Liver (tissue), 3 donors: ENCODE measurements around the gene IGFBP1.

Experiments used
- FOXA2 ChIP-seq: IDR thresholded peaks from 2 replicates; pipeline ENCODE4 v1.6.1; 2016; ENCODE audit warnings: antibody characterized with exemption
- HNF4A ChIP-seq, 2 donors: conservative IDR thresholded peaks; 2 replicates each; pipeline ENCODE4 v1.6.1; 2016; ENCODE audit warnings: antibody characterized with exemption in 2 of 2, mild to moderate bottlenecking in 2 of 2
- HNF4G ChIP-seq: IDR thresholded peaks from 2 replicates; pipeline ENCODE4 v1.6.1; 2016; ENCODE audit warnings: antibody characterized with exemption
- RXRA ChIP-seq, 2 donors: IDR thresholded peaks; 2 replicates each; pipeline ENCODE4 v1.6.1; 2017 to 2018; ENCODE audit warnings: antibody characterized with exemption in 2 of 2, mild to moderate bottlenecking in 1 of 2
- YY1 ChIP-seq: IDR thresholded peaks from 2 replicates; pipeline ENCODE4 v1.6.1; 2016; ENCODE audit warnings: antibody characterized with exemption, mild to moderate bottlenecking
- TF ChIP-seq, protein P1 (sequence below): fragments of 150-350 bp; IDR thresholded peaks from 2 replicates; pipeline ENCODE4 v1.5.1; 2017; ENCODE audit warnings: improper control_type of control experiment, low read depth, low read length; ENCODE audit not compliant: missing input control
- TF ChIP-seq, protein P2 (sequence below): IDR thresholded peaks from 2 replicates; pipeline ENCODE4 v1.6.1; 2016; ENCODE audit warnings: antibody characterized with exemption
- TF ChIP-seq, protein P3 (sequence below): IDR thresholded peaks from 2 replicates; pipeline ENCODE4 v1.6.1; 2016; ENCODE audit warnings: antibody characterized with exemption, mild to moderate bottlenecking
- TF ChIP-seq, protein P4 (sequence below): IDR thresholded peaks from 2 replicates; pipeline ENCODE4 v1.6.1; 2016; ENCODE audit warnings: antibody characterized with exemption
- donor health status: healthy.
- donor health status: healthy.

DNA sequence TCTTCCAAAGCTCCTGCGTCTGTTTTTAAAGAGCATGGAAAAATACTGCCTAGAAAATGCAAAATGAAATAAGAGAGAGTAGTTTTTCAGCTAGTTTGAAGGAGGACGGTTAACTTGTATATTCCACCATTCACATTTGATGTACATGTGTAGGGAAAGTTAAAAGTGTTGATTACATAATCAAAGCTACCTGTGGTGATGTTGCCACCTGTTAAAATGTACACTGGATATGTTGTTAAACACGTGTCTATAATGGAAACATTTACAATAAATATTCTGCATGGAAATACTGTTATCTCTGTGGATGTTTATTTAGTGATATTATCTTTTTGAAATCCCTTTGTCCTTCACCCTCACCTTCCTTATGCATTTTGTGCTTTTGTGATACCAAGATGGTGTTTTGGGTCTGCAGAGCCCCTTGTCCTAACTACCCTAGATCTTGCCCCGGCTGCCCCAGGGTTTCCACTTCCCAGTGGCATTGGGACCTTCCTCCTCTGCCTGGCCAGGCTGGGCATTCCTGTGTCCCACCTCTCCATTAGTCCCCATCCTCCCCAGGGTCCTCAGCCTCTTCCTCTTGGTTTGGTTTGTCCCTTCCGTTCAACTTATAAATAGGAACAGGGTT is 5.2 kb downstream of the IGFBP1 start:
- TF ChIP-seq, protein P1, sequence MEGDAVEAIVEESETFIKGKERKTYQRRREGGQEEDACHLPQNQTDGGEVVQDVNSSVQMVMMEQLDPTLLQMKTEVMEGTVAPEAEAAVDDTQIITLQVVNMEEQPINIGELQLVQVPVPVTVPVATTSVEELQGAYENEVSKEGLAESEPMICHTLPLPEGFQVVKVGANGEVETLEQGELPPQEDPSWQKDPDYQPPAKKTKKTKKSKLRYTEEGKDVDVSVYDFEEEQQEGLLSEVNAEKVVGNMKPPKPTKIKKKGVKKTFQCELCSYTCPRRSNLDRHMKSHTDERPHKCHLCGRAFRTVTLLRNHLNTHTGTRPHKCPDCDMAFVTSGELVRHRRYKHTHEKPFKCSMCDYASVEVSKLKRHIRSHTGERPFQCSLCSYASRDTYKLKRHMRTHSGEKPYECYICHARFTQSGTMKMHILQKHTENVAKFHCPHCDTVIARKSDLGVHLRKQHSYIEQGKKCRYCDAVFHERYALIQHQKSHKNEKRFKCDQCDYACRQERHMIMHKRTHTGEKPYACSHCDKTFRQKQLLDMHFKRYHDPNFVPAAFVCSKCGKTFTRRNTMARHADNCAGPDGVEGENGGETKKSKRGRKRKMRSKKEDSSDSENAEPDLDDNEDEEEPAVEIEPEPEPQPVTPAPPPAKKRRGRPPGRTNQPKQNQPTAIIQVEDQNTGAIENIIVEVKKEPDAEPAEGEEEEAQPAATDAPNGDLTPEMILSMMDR = no peak
- TF ChIP-seq, protein P2, sequence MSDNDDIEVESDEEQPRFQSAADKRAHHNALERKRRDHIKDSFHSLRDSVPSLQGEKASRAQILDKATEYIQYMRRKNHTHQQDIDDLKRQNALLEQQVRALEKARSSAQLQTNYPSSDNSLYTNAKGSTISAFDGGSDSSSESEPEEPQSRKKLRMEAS = no peak
- peak; percentile 6 to 46 for TF ChIP-seq HNF4A (conservative IDR thresholded peaks at IDR 0.05)
- peak in 1 of 2 donors; percentile 37 for TF ChIP-seq RXRA (IDR thresholded peaks at IDR 0.05)
- peak; percentile 71 for TF ChIP-seq FOXA2
- TF ChIP-seq, protein P3, sequence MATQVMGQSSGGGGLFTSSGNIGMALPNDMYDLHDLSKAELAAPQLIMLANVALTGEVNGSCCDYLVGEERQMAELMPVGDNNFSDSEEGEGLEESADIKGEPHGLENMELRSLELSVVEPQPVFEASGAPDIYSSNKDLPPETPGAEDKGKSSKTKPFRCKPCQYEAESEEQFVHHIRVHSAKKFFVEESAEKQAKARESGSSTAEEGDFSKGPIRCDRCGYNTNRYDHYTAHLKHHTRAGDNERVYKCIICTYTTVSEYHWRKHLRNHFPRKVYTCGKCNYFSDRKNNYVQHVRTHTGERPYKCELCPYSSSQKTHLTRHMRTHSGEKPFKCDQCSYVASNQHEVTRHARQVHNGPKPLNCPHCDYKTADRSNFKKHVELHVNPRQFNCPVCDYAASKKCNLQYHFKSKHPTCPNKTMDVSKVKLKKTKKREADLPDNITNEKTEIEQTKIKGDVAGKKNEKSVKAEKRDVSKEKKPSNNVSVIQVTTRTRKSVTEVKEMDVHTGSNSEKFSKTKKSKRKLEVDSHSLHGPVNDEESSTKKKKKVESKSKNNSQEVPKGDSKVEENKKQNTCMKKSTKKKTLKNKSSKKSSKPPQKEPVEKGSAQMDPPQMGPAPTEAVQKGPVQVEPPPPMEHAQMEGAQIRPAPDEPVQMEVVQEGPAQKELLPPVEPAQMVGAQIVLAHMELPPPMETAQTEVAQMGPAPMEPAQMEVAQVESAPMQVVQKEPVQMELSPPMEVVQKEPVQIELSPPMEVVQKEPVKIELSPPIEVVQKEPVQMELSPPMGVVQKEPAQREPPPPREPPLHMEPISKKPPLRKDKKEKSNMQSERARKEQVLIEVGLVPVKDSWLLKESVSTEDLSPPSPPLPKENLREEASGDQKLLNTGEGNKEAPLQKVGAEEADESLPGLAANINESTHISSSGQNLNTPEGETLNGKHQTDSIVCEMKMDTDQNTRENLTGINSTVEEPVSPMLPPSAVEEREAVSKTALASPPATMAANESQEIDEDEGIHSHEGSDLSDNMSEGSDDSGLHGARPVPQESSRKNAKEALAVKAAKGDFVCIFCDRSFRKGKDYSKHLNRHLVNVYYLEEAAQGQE = no peak
- TF ChIP-seq YY1 = no peak
- TF ChIP-seq HNF4G = peak; percentile 6
- TF ChIP-seq, protein P4, sequence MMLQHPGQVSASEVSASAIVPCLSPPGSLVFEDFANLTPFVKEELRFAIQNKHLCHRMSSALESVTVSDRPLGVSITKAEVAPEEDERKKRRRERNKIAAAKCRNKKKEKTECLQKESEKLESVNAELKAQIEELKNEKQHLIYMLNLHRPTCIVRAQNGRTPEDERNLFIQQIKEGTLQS = no peak
